Spleen (tissue), 11 donors: ENCODE data around the gene STK40. TPM values are rescaled to one million over a fixed set of nuclear protein-coding genes. Genes with fewer than 3 reads are reported as not detected.

Experiments used
- DNase-seq: peaks from one replicate; pipeline ENCODE4 v3.0.0-alpha.2; 2020
- H3K27ac ChIP-seq, 8 donors: fragments of 200-600 bp; sonication (generic) in 7 of 8; 1 replicate in 4 of 8; 2 replicates in 4 of 8; pipeline versions ENCODE4 v1.5.0 to v1.8.0; 2016 to 2021; ENCODE audit warnings: inconsistent platforms in 4 of 8, mild to moderate bottlenecking in 4 of 8, moderate library complexity in 1 of 8
- H3K27me3 ChIP-seq, 7 donors: fragments of 200-600 bp; sonication (generic) in 6 of 7; replicated peaks in 1 of 7; 1 replicate in 4 of 7; 2 replicates in 3 of 7; pipeline versions ENCODE4 v1.5.0 to v1.8.0; 2016 to 2021; ENCODE audit warnings: inconsistent platforms in 3 of 7, mild to moderate bottlenecking in 1 of 7
- H3K36me3 ChIP-seq, 6 donors: fragments of 200-600 bp; sonication (generic) in 5 of 6; 1 replicate in 4 of 6; 2 replicates in 2 of 6; pipeline versions ENCODE4 v1.5.0 to v1.8.0; 2016 to 2021; ENCODE audit warnings: inconsistent platforms in 2 of 6
- H3K4me1 ChIP-seq, 6 donors: fragments of 200-600 bp; sonication (generic) in 5 of 6; 1 replicate in 3 of 6; 2 replicates in 3 of 6; pipeline versions ENCODE4 v1.5.0 to v1.8.0; 2016 to 2021; ENCODE audit warnings: inconsistent platforms in 3 of 6
- H3K4me3 ChIP-seq, 8 donors: fragments of 200-600 bp; sonication (generic) in 7 of 8; 1 replicate in 4 of 8; 2 replicates in 4 of 8; pipeline versions ENCODE4 v1.5.0 to v1.8.0; 2016 to 2021; ENCODE audit warnings: inconsistent platforms in 4 of 8, mild to moderate bottlenecking in 4 of 8, moderate library complexity in 2 of 8
- H3K9me3 ChIP-seq, 8 donors: fragments of 200-600 bp; sonication (generic) in 7 of 8; 1 replicate in 4 of 8; 2 replicates in 4 of 8; pipeline versions ENCODE4 v1.5.0 to v1.8.0; 2016 to 2021; ENCODE audit warnings: inconsistent platforms in 4 of 8
- CTCF ChIP-seq, 11 experiments: fragments of 200-600 bp in 7 of 11; fragments of 450-650 bp in 4 of 11; sonication (generic) in 4 of 11; IDR thresholded peaks in 8 of 11; conservative IDR thresholded peaks in 3 of 11; 1 replicate in 7 of 11; 2 replicates in 4 of 11; pipeline versions ENCODE4 v1.4.0 to v1.8.0; 2016 to 2021; ENCODE audit warnings: antibody characterized with exemption in 11 of 11, inconsistent platforms in 4 of 11, mild to moderate bottlenecking in 1 of 11
- POLR2A ChIP-seq, 3 donors: fragments of 450-650 bp; IDR thresholded peaks; one replicate each; pipeline ENCODE4 v1.5.1; 2017; ENCODE audit warnings: antibody characterized with exemption in 3 of 3, mild to moderate bottlenecking in 1 of 3
- POLR2AphosphoS5 ChIP-seq, 3 donors: sonication (generic); formaldehyde crosslinking; IDR thresholded peaks; one replicate each; pipeline ENCODE4 v1.5.1; 2017; ENCODE audit warnings: antibody characterized with exemption in 3 of 3
- WGBS, 5 donors: extraction: QIAGEN DNeasy Blood & Tissue Kit in 3 of 5; methylation state at CpG; one replicate each; pipeline versions ENCODE4 v1.1.5 to v1.1.7; 2013 to 2018; 5-methylcytosine and 5-hydroxymethylcytosine counted together
- intact Hi-C: fragments of 100-400 bp; cut with DNase I; formaldehyde crosslinking; loops from one replicate; pipeline ENCODE4 v1.15.0; 2023; ENCODE audit warnings: low total_unique reads
- polyA plus RNA-seq, 3 donors: library from polyadenylated mRNA; stranded (reverse); fragments of 200-250 nt; gene quantifications; one replicate each; pipeline ENCODE4 v1.2.1, GENCODE V29; 2013
- total RNA-seq, 7 donors: library from RNA; depleted of rRNA in 3 of 7; stranded (reverse); fragments of >200 nt in 3 of 7; fragmentation: NEBNext Ultra II Directional in 4 of 7; extraction: Animal tissue kit (Norgen Biotek cat#: 25700) in 4 of 7; gene quantifications; one replicate each; pipeline versions ENCODE4 v1.1.0 to v1.2.1, GENCODE V29; 2016 to 2021
- donor health status: healthy with polysubstance abuse.
- donor health status: DM: no; HTN: no; CAD: no; lungs with moderate emphysema.
- donor health status: DM: no; HTN: no; CAD: no.
- donor health status: Bipolar disorder and iron deficiency.
- donor health status: healthy.
- donor health status: DM: no; HTN: no; CAD: no.
- donor health status: DM: yes; HTN: yes; CAD: no.

Gene STK40
- total and polyA plus RNA-seq, 10 donors, result 13.7 to 79.2 (median 48.9) TPM

- Histone ChIP-seq H3K27me3 (no peaks in the 10 kb centered on the region), H3K9me3 (no peaks in the 10 kb centered on the region), H3K4me3 (peak overlapping the region in 1 of 8 donors; percentile 38), H3K4me1 (peaks cover 33 to 92% (median 72%) of the 10 kb centered on the region in 6 donors), H3K36me3 (peaks cover 0 to 61% (median 32%) of the 10 kb centered on the region in 6 donors), H3K27ac (peak overlapping the region; percentile 57 to 98 (median 94))
- TF ChIP-seq CTCF (IDR thresholded peaks at IDR 0.05 in 8 of 11, conservative IDR thresholded peaks at IDR 0.05 in 3 of 11), result no peak
- no peak for TF ChIP-seq POLR2AphosphoS5 (IDR thresholded peaks at IDR 0.05)
- no peak for TF ChIP-seq POLR2A (IDR thresholded peaks at IDR 0.05)
- no peak for DNase-seq
- intact Hi-C loops, result no loop called here
- 75 to 91% (median 78%) methylated on average over 1 of the region's 1 CpG for WGBS, 5 donors
Measured at GRCh38 chr1:36389999-36390398, 4.3 kb upstream of the STK40 start.

- H3K27ac ChIP-seq, result peak overlapping the region; percentile 57 to 98 (median 94)
- WGBS, 5 donors, result 83 to 94% (median 90%) methylated on average over 2 of the region's 2 CpGs
Measured at GRCh38 chr1:36389261-36389660, 3.5 kb upstream of the STK40 start.

GRCh38 chr1:36387141-36387949, 1.6 kb upstream of the STK40 start:
- 56 to 72% (median 62%) methylated on average over 10 of the region's 10 CpGs for WGBS, 5 donors
- H3K27ac ChIP-seq, result peak overlapping the region; percentile 78 to 98 (median 96)
- peaks cover 0 to 42% (median 12%) of the 10 kb centered on the region in 6 donors for H3K36me3 ChIP-seq
- no peaks in the 10 kb centered on the region for H3K9me3 ChIP-seq
- H3K4me1 ChIP-seq, result peaks cover 53 to 92% (median 85%) of the 10 kb centered on the region in 6 donors
- no peak for DNase-seq
- TF ChIP-seq POLR2A (IDR thresholded peaks at IDR 0.05) (no peak), POLR2AphosphoS5 (IDR thresholded peaks at IDR 0.05) (no peak), CTCF (IDR thresholded peaks at IDR 0.05 in 8 of 11, conservative IDR thresholded peaks at IDR 0.05 in 3 of 11) (no peak)
- intact Hi-C loops, result no loop called here
- H3K27me3 ChIP-seq, result no peaks in the 10 kb centered on the region
- peak overlapping the region in 1 of 8 donors; percentile 87 for H3K4me3 ChIP-seq

More at GRCh38 chr1:36389261-36389660, 3.5 kb upstream of the STK40 start:
- intact Hi-C loops, result no loop called here
- no peaks in the 10 kb centered on the region for H3K9me3 ChIP-seq
- DNase-seq, result no peak
- no peak overlapping the region for H3K4me3 ChIP-seq
- no peak for TF ChIP-seq POLR2A (IDR thresholded peaks at IDR 0.05)
- no peak for TF ChIP-seq CTCF (IDR thresholded peaks at IDR 0.05 in 8 of 11, conservative IDR thresholded peaks at IDR 0.05 in 3 of 11)
- TF ChIP-seq POLR2AphosphoS5 (IDR thresholded peaks at IDR 0.05), result no peak
- peaks cover 0 to 55% (median 31%) of the 10 kb centered on the region in 6 donors for H3K36me3 ChIP-seq
- no peaks in the 10 kb centered on the region for H3K27me3 ChIP-seq
- peaks cover 38 to 92% (median 72%) of the 10 kb centered on the region in 6 donors for H3K4me1 ChIP-seq
